Neural cell (in vitro differentiated cells): ENCODE measurements around the gene INTS6. TPM values are rescaled to one million over a fixed set of nuclear protein-coding genes. Genes with fewer than 3 reads are reported as not detected.

ENCODE experiments used
- H2AFZ ChIP-seq: fragments of 200-600, 300-800 bp; sonication (generic), shearing (Covaris generic); 2 replicates; pipeline ENCODE4 v1.6.0; 2014; ENCODE audit warnings: low read depth, mild to moderate bottlenecking, antibody characterized with exemption, low read length, moderate library complexity
- H3F3A ChIP-seq: fragments of 200-600 bp; shearing (Covaris generic); 2 replicates; pipeline ENCODE4 v1.6.1; 2016; ENCODE audit warnings: mild to moderate bottlenecking, moderate library complexity, mixed read lengths, antibody characterized with exemption, low read length; ENCODE audit not compliant: insufficient read depth, poor library complexity, severe bottlenecking
- H3K27ac ChIP-seq: fragments of 200-600, 300-800 bp; sonication (generic), shearing (Covaris generic); 2 replicates; pipeline ENCODE4 v1.5.1; 2014; ENCODE audit warnings: mild to moderate bottlenecking, low read length, moderate library complexity
- H3K27me3 ChIP-seq: fragments of 300-800, 200-600 bp; sonication (generic), shearing (Covaris generic); 2 replicates; pipeline ENCODE4 v1.6.0; 2014; ENCODE audit warnings: mild to moderate bottlenecking, low read depth, low read length, moderate library complexity; ENCODE audit not compliant: insufficient read depth
- H3K36me3 ChIP-seq: fragments of 300-800, 200-600 bp; sonication (generic), shearing (Covaris generic); 2 replicates; pipeline ENCODE4 v1.5.1; 2014; ENCODE audit warnings: mild to moderate bottlenecking, antibody characterized with exemption, low read length, moderate library complexity; ENCODE audit not compliant: insufficient read depth
- H3K4me2 ChIP-seq: fragments of 300-800, 200-600 bp; sonication (generic), shearing (Covaris generic); 2 replicates; pipeline ENCODE4 v1.6.0; 2014; ENCODE audit warnings: mild to moderate bottlenecking, low read length
- H3K4me3 ChIP-seq: fragments of 300-800, 200-600 bp; sonication (generic), shearing (Covaris generic); 2 replicates; pipeline ENCODE4 v1.5.1; 2014; ENCODE audit warnings: mild to moderate bottlenecking, low read length, moderate library complexity
- H3K79me2 ChIP-seq: fragments of 200-600 bp; shearing (Covaris generic); replicated peaks from 2 replicates; pipeline ENCODE4 v1.6.0; 2014; ENCODE audit warnings: mild to moderate bottlenecking, low read length, moderate library complexity; ENCODE audit not compliant: insufficient read depth
- H3K9ac ChIP-seq: fragments of 300-800, 200-600 bp; sonication (generic), shearing (Covaris generic); 2 replicates; pipeline ENCODE4 v1.6.1; 2016; ENCODE audit warnings: mild to moderate bottlenecking, low read length, mixed read lengths
- H3K9me2 ChIP-seq: fragments of 200-600 bp; shearing (Covaris generic); 2 replicates; pipeline ENCODE4 v1.6.1; 2016; ENCODE audit warnings: mild to moderate bottlenecking, low read length, mixed read lengths; ENCODE audit not compliant: insufficient read depth
- H3K9me3 ChIP-seq: fragments of 200-600, 300-800 bp; sonication (generic), shearing (Covaris generic); 2 replicates; pipeline ENCODE4 v1.6.1; 2016; ENCODE audit warnings: mild to moderate bottlenecking, mixed run types, low read length, moderate library complexity, mixed read lengths
- H4K20me1 ChIP-seq: fragments of 200-600 bp; shearing (Covaris generic); 2 replicates; pipeline ENCODE4 v1.6.1; 2016; ENCODE audit warnings: mild to moderate bottlenecking, mixed run types; ENCODE audit not compliant: insufficient read depth
- EP300 ChIP-seq: fragments of 450-650 bp; conservative IDR thresholded peaks from 2 replicates; pipeline ENCODE4 v1.6.1; 2014; ENCODE audit warnings: antibody characterized with exemption, mild to moderate bottlenecking, moderate library complexity; ENCODE audit not compliant: poor library complexity, severe bottlenecking
- EZH2 ChIP-seq: fragments of 200-600, 300-800 bp; shearing (Covaris generic), sonication (generic); IDR thresholded peaks from 2 replicates; pipeline ENCODE4 v1.6.1; 2014; ENCODE audit warnings: antibody characterized with exemption, low read length, borderline replicate concordance, mild to moderate bottlenecking; ENCODE audit not compliant: insufficient read depth, poor library complexity, severe bottlenecking
- MXI1 ChIP-seq: fragments of 450-650 bp; conservative IDR thresholded peaks from 2 replicates; pipeline ENCODE4 v1.6.1; 2014; ENCODE audit warnings: antibody characterized with exemption, mild to moderate bottlenecking; ENCODE audit not compliant: poor library complexity, severe bottlenecking
- POLR2AphosphoS5 ChIP-seq: IDR thresholded peaks from 2 replicates; pipeline ENCODE4 v1.6.1; 2012
- RAD21 ChIP-seq: fragments of 450-650 bp; conservative IDR thresholded peaks from 2 replicates; pipeline ENCODE4 v1.6.1; 2014; ENCODE audit warnings: antibody characterized with exemption, mild to moderate bottlenecking, moderate library complexity
- SMC3 ChIP-seq: fragments of 450-650 bp; conservative IDR thresholded peaks from 2 replicates; pipeline ENCODE4 v1.6.1; 2014; ENCODE audit warnings: antibody characterized with exemption, mild to moderate bottlenecking, moderate library complexity; ENCODE audit not compliant: poor library complexity
- TAF1 ChIP-seq: IDR thresholded peaks from 2 replicates; pipeline ENCODE4 v1.6.1; 2012; ENCODE audit warnings: low read depth
- polyA plus RNA-seq: library from polyadenylated mRNA; depleted of rRNA; stranded (reverse); fragments of >200 nt; gene quantifications from 2 replicates; pipeline ENCODE4 v1.2.3, GENCODE V29; 2014
- TF ChIP-seq, protein P1 (sequence below): IDR thresholded peaks from 2 replicates; pipeline ENCODE4 v1.6.1; 2012; ENCODE audit warnings: borderline replicate concordance
- TF ChIP-seq, protein P2 (sequence below): fragments of 450-650 bp; IDR thresholded peaks from 2 replicates; pipeline ENCODE4 v1.5.1; 2014; ENCODE audit warnings: antibody characterized with exemption, mild to moderate bottlenecking, moderate library complexity; ENCODE audit not compliant: poor library complexity, severe bottlenecking

INTS6 gene
- polyA plus RNA-seq, 1 donor from 2014 or later: 22.6 TPM

DNA sequence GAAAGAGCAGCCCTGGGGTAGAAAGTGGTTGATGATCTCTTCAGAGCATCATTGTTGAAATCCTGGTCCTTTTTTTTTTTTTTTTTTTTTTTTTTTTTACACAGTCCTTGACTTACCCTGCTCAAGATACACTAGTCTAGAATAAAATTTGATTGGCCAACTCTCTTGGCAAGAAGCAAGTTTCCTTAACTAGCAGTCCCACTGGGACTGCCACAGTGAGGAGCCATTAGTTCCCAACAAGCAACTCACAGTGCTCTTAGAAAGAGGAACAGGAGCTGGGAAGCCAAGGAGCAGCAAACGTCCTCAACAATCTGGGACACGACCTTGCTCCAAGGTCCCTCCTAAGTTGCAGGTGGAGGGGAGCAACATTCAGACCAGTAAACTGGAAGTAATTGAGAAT is 47.9 kb upstream of the INTS6 start:
- Histone ChIP-seq H3F3A (no peaks in the 10 kb centered on the region), H3K36me3 (no peaks in the 10 kb centered on the region), H3K27ac (no peak overlapping the region), H4K20me1 (no peaks in the 10 kb centered on the region), H3K9ac (no peak overlapping the region), H3K27me3 (no peaks in the 10 kb centered on the region), H2AFZ (no peak overlapping the region), H3K9me2 (no peaks in the 10 kb centered on the region), H3K4me3 (no peak overlapping the region), H3K9me3 (no peaks in the 10 kb centered on the region), H3K79me2 (no peaks in the 10 kb centered on the region), H3K4me2 (no peak overlapping the region)
- TF ChIP-seq, protein P1, sequence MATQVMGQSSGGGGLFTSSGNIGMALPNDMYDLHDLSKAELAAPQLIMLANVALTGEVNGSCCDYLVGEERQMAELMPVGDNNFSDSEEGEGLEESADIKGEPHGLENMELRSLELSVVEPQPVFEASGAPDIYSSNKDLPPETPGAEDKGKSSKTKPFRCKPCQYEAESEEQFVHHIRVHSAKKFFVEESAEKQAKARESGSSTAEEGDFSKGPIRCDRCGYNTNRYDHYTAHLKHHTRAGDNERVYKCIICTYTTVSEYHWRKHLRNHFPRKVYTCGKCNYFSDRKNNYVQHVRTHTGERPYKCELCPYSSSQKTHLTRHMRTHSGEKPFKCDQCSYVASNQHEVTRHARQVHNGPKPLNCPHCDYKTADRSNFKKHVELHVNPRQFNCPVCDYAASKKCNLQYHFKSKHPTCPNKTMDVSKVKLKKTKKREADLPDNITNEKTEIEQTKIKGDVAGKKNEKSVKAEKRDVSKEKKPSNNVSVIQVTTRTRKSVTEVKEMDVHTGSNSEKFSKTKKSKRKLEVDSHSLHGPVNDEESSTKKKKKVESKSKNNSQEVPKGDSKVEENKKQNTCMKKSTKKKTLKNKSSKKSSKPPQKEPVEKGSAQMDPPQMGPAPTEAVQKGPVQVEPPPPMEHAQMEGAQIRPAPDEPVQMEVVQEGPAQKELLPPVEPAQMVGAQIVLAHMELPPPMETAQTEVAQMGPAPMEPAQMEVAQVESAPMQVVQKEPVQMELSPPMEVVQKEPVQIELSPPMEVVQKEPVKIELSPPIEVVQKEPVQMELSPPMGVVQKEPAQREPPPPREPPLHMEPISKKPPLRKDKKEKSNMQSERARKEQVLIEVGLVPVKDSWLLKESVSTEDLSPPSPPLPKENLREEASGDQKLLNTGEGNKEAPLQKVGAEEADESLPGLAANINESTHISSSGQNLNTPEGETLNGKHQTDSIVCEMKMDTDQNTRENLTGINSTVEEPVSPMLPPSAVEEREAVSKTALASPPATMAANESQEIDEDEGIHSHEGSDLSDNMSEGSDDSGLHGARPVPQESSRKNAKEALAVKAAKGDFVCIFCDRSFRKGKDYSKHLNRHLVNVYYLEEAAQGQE: no peak
- TF ChIP-seq SMC3: no peak
- no peak for TF ChIP-seq POLR2AphosphoS5
- TF ChIP-seq TAF1: no peak
- no peak for TF ChIP-seq EP300
- no peak for TF ChIP-seq EZH2
- TF ChIP-seq RAD21: no peak
- TF ChIP-seq, protein P2, sequence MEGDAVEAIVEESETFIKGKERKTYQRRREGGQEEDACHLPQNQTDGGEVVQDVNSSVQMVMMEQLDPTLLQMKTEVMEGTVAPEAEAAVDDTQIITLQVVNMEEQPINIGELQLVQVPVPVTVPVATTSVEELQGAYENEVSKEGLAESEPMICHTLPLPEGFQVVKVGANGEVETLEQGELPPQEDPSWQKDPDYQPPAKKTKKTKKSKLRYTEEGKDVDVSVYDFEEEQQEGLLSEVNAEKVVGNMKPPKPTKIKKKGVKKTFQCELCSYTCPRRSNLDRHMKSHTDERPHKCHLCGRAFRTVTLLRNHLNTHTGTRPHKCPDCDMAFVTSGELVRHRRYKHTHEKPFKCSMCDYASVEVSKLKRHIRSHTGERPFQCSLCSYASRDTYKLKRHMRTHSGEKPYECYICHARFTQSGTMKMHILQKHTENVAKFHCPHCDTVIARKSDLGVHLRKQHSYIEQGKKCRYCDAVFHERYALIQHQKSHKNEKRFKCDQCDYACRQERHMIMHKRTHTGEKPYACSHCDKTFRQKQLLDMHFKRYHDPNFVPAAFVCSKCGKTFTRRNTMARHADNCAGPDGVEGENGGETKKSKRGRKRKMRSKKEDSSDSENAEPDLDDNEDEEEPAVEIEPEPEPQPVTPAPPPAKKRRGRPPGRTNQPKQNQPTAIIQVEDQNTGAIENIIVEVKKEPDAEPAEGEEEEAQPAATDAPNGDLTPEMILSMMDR: no peak
- no peak for TF ChIP-seq MXI1

DNA sequence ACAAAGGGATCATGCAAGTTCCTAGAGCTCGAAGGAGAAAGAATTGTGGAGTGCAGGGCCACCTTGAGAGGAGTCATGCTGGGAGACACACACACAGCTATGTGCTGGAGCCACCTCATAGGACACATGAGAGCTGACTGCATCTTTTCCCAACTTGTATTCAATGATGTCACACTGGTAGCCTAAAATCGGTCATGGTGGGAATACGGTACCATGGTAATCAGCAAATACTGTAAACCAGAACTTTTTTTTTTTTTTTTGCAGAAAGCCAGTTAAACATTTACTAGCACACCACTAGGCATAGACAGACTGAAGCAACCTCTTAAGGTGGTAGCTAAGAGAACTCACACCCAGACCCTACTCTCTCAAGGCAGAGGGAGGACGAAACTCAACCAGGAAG is 47.0 kb upstream of the INTS6 start:
- H3K36me3 ChIP-seq: no peaks in the 10 kb centered on the region
- H3K4me2 ChIP-seq: no peak overlapping the region
- H3K9ac ChIP-seq: no peak overlapping the region
- H3K79me2 ChIP-seq: no peaks in the 10 kb centered on the region
- no peaks in the 10 kb centered on the region for H3K9me2 ChIP-seq
- no peaks in the 10 kb centered on the region for H3K27me3 ChIP-seq
- no peak overlapping the region for H3K27ac ChIP-seq
- no peaks in the 10 kb centered on the region for H3F3A ChIP-seq
- H3K4me3 ChIP-seq: no peak overlapping the region
- H2AFZ ChIP-seq: no peak overlapping the region
- TF ChIP-seq, protein P1: no peak
- TF ChIP-seq, protein P2: no peak
- TF ChIP-seq EZH2: no peak
- TF ChIP-seq SMC3: no peak
- TF ChIP-seq POLR2AphosphoS5: no peak
- no peak for TF ChIP-seq TAF1
- no peak for TF ChIP-seq EP300
- H3K9me3 ChIP-seq: no peaks in the 10 kb centered on the region
- no peaks in the 10 kb centered on the region for H4K20me1 ChIP-seq
